Measurements from ENCODE around the gene COX14.

The COX14 gene

GRCh38 chr12:50085615-50086072 is 26.4 kb upstream of the COX14 start:
- DNase-seq: no peak

- no peak for DNase-seq
Observed at GRCh38 chr12:50086148-50086547, 25.9 kb upstream of the COX14 start.

DNA sequence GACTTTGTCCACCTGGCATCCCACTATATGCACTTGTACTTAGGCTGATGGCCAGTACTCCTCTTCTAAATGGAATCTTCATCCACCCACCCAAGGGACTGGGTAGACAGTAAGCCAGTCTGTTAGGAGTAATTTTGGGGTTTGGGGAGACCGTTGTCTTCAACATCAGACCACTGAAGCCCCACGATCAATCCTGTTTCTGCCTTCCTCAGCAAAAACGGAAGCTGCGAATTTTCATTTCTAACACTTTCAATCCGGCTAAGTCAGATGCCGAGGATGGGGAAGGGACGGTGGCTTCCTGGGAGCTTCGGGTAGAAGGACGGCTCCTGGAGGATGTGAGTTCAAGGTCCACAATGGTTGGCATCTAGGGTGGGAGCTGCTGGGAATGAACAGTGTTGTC is 24.9 kb upstream of the COX14 start:
- no peak for DNase-seq

- no peak for DNase-seq
Observed at GRCh38 chr12:50087995-50088394, 24.0 kb upstream of the COX14 start.

DNA sequence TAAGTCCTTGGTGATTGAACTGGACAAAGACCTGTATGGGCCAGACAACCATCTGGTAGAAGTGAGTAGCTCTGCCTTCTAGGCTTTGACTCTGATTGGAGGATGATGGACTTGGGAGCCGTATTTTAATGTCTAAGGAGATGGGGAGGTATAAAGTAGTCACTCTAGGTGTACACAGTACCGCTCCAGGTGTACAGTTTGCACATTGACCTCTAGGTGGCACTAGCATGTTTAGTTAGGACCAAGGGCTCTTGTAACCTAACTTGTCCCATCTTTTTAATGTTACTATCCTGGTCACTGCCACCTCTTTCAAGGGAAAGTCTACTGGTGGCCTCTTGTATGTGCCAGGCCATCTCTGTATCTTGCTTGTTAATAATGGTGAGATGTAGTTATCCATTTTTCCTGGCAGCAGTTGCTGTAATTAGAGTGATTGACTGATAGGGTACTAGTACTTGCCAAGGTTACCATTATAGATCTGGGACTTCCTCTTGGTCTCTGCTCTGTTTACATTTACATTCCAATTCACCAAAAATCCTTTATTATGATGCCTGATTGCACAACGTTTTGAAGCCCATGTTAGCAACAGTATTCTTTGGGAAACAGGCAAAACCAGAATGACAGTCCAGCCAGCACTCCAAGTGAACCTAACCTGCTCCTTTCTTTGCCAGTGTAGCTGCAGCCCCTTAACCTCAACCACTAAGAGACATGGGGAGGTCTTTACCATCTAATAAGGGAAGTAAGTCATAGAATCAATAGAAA is 23.3 kb upstream of the COX14 start:
- DNase-seq: peak; percentile 54

GRCh38 chr12:50089730-50090129 is 22.3 kb upstream of the COX14 start:
- DNase-seq: no peak

GRCh38 chr12:50090391-50090790 is 21.6 kb upstream of the COX14 start:
- no peak for DNase-seq

DNA sequence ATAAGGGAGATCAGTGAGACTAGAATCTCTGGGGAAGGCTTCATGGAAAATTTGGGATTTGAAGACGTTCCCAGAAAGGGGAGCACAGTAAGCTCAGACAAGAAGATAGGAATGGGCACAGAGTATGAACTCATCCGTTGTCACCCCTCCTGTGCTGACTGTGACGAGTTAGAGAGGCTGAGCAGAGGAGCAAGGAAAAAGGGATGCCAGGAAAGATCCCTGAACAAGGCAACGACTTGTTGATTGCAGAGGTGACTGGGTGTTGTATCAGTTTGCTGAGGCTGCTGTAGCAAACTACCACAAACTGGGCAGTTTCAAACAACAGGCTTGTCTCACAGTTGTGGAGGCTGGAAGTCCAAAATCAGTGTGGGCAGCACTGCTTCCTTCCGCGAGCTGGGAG is 14.1 kb upstream of the COX14 start:
- DNase-seq: no peak

DNA sequence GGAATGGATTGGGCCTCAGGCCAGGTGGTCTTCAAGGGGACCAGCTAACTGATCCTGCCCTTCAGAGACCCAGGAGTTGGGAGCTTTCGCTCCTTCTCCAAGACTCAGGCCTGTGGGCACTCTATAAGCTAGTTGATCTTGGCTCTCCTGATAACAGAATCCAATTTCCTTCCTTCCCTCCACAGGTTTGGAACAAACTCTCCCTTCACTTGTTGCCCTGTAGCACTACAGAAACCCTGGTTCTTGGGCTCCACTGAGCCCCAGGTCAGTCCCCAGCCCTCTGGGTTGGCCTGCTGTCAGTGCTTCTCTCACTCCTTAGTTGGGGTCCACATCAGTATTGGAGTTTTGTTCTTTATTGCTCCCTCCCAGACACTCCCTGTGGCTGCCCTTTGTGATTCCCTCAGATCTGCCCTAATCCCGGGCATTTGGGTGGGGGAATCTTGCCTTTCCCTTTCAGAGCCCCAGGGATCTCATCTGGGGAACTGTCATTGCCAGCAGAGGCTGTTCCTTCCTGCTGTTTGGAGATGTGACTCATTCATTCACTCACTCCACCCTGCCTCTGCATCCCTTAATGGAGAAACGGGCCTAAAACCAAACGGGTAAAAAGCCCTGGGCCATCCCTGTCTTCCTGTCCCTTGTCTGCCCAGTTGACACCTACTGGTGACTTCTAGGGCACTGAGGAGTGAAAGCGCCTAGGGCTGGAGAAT is 12.6 kb upstream of the COX14 start:
- DNase-seq: no peak

DNA sequence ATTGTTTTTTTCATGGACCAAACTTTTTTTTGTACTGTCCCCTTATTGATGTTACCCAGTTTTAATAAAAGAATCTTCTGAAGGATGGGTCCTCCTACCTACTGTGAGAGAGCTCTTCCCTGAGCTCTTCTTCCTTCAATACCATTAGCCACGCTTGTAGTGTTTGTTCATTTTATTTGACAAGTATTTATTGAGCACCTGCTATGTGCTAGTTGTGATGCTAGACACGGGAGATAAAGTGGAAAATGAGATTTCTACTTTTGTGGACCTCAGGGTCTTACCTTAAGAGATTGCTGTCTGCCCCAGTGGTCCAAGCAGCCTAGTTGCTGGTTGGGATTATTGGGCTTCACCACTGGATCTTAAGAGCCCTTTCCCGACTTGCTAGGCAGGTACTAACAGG is 11.5 kb upstream of the COX14 start:
- DNase-seq: no peak

- no peak for DNase-seq
Observed at GRCh38 chr12:50101663-50102062, 10.4 kb upstream of the COX14 start.

- DNase-seq: no peak
Observed at GRCh38 chr12:50102131-50102531, 9.9 kb upstream of the COX14 start.

DNA sequence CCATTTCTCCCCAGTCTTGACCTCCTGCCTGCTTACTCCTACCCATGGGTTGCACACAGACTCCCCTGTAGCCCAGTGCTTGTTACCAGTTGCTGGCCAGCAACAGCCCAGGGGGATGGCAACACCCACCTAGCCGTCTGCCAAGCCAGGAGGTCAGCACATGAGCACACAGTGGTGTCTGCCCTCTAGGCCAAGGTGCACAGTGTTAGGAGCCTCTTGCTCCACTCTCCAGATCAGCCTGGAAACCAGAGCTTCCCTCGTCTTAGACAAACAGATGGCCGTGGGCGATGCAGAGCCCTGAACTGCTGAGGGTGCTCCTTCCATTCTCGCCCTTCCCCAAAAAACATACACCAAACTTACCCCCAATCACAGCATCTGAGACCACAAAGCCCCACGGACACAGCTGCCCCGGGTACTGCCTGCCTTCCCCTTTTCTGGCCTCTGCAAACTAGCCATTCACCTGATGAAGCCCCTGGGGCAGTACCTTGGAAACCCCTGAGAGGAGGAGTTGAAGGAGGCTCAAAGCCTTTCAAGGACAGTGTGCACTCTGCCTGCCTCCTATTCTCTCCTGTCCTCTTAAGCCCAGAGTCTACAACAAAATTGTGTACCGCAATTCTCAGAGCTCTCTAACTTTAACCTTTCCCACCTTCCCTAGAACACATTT is 9.3 kb upstream of the COX14 start:
- no peak for DNase-seq

DNA sequence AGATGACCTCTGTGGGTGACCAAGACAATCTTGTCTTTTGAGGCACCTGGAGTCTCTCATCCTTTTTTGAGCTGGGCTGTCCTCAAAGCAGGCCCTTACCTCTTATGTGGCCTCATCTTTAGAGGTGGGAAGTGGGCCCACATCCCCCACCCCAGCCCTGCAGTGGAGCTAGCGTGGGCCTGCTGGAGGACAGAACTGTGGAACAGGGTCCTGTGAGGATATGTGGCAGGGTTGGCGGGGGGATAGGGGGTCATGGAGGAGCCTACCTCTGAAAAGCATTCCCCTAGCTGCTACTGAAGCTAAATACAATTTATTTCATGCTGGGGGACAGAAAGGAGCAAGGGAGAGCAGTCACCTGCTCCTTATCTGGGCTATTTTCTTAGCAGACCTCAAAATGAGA is 8.7 kb upstream of the COX14 start:
- DNase-seq: no peak

- no peak for DNase-seq
Observed at GRCh38 chr12:50103767-50104321, 8.2 kb upstream of the COX14 start, which contains the start of gene GPD1. GPD1 (plus strand) TSS chr12:50104008; CDS start chr12:50104051, 43 bp downstream.

DNA sequence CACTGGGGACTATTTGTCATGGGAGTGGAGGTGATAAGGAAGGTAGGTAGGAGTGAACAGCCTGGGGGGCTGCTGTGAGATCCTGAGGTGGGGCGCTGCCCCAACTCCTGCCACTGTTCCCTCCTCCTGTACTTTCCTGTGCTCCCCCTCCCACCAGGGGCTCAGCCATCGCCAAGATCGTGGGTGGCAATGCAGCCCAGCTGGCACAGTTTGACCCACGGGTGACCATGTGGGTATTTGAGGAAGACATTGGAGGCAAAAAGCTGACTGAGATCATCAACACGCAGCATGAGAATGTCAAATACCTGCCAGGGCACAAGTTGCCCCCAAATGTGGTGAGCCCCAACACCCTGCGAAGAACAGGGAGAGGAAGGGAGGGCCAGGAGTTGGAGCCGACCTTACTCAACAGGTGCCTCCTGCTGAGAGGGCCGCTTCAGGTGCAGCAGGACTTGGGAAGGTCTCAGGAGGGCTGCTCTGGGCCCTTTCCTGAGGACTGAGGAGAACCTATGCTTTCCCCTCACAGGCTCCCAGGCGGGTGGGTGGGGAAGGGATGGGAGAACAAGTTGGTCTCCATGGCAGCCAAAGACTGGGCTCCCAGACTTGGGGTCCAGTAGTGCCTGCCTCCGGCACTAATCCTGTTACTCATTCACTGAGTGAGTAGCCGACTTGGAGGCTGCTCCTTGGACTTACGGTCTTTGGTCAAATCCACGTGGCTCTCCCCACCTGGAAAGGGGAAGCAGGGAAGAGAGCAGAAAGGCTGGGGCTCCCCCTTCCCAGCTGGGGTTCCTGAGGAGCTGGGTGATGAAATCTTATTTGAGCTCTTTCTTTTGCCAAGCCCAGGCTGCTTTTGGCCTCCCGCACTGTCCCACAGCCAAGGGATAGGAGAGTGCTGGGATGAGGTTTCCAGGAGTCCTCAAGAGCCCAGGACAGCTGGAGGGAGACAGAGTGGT is 7.3 kb upstream of the COX14 start:
- DNase-seq: no peak

GRCh38 chr12:50105913-50106450 is 6.1 kb upstream of the COX14 start:
- DNase-seq: no peak

GRCh38 chr12:50106907-50107306 is 5.1 kb upstream of the COX14 start:
- no peak for DNase-seq

DNA sequence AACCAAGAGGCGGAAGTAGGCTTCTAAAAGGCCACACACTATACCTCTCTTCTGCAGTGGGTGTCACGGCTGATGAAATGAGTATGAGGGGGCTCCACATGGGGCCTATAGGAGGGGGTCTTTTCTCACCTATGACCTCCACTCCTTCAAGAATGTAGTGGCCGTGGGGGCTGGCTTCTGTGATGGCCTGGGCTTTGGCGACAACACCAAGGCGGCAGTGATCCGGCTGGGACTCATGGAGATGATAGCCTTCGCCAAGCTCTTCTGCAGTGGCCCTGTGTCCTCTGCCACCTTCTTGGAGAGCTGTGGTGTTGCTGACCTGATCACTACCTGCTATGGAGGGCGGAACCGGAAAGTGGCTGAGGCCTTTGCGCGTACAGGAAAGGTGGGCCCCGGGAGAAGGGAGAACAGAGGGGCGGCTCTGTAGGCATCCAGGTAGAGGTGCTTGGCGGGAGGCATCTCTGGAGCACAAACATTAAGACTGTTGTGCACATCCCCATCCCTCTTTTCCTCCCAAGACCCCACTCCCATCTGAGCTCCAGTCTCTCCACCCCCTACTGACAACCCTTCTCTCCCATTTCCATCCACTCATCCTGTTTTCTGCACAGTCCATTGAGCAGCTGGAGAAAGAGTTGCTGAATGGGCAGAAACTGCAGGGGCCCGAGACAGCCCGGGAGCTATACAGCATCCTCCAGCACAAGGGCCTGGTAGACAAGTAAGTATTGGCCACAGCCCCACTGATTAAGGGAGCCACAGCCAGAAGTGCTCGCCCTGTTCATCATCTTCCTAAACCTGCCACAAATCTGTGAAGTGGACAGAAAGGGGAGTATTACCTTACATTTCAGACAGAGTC is 4.4 kb upstream of the COX14 start:
- DNase-seq: no peak

DNA sequence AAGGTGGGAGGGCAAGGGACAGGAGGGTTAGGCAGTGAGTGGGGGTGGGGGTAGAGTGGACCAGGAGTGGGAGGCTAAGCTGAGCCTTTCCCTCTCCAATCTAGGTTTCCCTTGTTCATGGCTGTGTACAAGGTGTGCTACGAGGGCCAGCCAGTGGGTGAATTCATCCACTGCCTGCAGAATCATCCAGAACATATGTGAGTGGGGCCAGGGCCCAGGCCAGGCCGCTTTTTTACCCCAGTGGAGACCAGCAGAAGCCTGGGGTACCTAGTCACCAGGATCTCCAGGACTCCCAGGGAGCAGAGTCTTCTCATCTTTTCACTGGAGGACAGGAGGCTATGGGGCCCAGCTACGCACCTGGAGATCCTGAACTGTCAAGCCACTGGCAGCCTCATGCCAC is 2.7 kb upstream of the COX14 start:
- DNase-seq: no peak

- DNase-seq: no peak
Observed at GRCh38 chr12:50110127-50110761, 1.8 kb upstream of the COX14 start.

All from activated CD4-positive, alpha-beta T cell treated with anti-CD3 and anti-CD28 coated beads, Interleukin-2, amount 50 U/mL, for 1 hour (primary cell).